Lung (tissue), 12 donors: Measurements from ENCODE around the gene BLZF1. TPM values are rescaled to one million over a fixed set of nuclear protein-coding genes. Genes with fewer than 3 reads are reported as not detected.
"Not testable (repeated sequence)": the region's sequence is repeated elsewhere in the genome, so short reads cannot be mapped to it uniquely, and the experiment has no call there.

Experiments
- ATAC-seq: fragments of 200-7000 bp; cut with Tn5 transposase; one replicate; pipeline ENCODE4 v1.9.1; 2020; ENCODE audit warnings: moderate number of reproducible peaks; ENCODE audit not compliant: insufficient read depth, low FRiP score
- DNase-seq, 3 donors: peaks; one replicate each; pipeline ENCODE4 v3.0.0-alpha.2; 2013 to 2017
- H3K27ac ChIP-seq, 2 donors: one replicate each; pipeline ENCODE4 v1.5.1; 2013; ENCODE audit warnings: mild to moderate bottlenecking in 2 of 2, moderate library complexity in 2 of 2, control low read depth in 1 of 2, inconsistent platforms in 1 of 2, low read depth in 1 of 2, low read length in 1 of 2
- H3K27me3 ChIP-seq, 3 donors: one replicate each; pipeline ENCODE4 v1.5.1; 2013; ENCODE audit warnings: low read length in 2 of 3; ENCODE audit not compliant: control insufficient read depth in 3 of 3, insufficient read depth in 3 of 3
- H3K36me3 ChIP-seq, 4 donors: one replicate each; pipeline ENCODE4 v1.5.1; 2013; ENCODE audit warnings: low read length in 4 of 4, mild to moderate bottlenecking in 1 of 4, moderate library complexity in 1 of 4; ENCODE audit not compliant: control insufficient read depth in 4 of 4, insufficient read depth in 4 of 4
- H3K4me1 ChIP-seq, 5 donors: one replicate each; pipeline ENCODE4 v1.5.1; 2013; ENCODE audit warnings: low read length in 5 of 5, mild to moderate bottlenecking in 2 of 5, moderate library complexity in 1 of 5; ENCODE audit not compliant: control insufficient read depth in 5 of 5, insufficient read depth in 5 of 5
- H3K4me3 ChIP-seq: one replicate; pipeline ENCODE4 v1.5.1; 2013; ENCODE audit warnings: mild to moderate bottlenecking, control low read depth, moderate library complexity
- H3K9ac ChIP-seq, 2 donors: one replicate each; pipeline ENCODE4 v1.5.1; 2013; ENCODE audit warnings: low read length in 2 of 2, control low read depth in 1 of 2; ENCODE audit not compliant: insufficient read depth in 1 of 2
- H3K9me3 ChIP-seq, 4 donors: one replicate each; pipeline ENCODE4 v1.5.1; 2013; ENCODE audit warnings: low read length in 3 of 4, mild to moderate bottlenecking in 1 of 4, moderate library complexity in 1 of 4; ENCODE audit not compliant: control insufficient read depth in 4 of 4, insufficient read depth in 3 of 4
- WGBS, 2 donors: extraction: QIAGEN DNeasy Blood & Tissue Kit; methylation state at CpG; one replicate each; pipeline ENCODE4 v1.1.7; 2013; 5-methylcytosine and 5-hydroxymethylcytosine counted together
- polyA plus RNA-seq, 2 donors: library from polyadenylated mRNA; stranded (reverse); fragments of 200-250 nt; gene quantifications; one replicate each; pipeline ENCODE4 v1.2.1, GENCODE V29; 2013
- total RNA-seq, 2 donors: library from RNA; depleted of rRNA in 1 of 2; stranded (reverse); fragments of >200 nt in 1 of 2; gene quantifications; one replicate each; pipeline ENCODE4 v1.2.1, GENCODE V29; 2014 to 2021
- TF ChIP-seq, protein P1 (sequence below): IDR thresholded peaks from 2 replicates; pipeline ENCODE4 v1.5.1; 2012; ENCODE audit warnings: mild to moderate bottlenecking; ENCODE audit errors: control extremely low read depth, extremely low read depth
- donor health status: control.
- donor health status: control.
- donor health status: Bipolar disorder and iron deficiency.
- donor health status: healthy.
- donor health status: DM: yes; HTN: yes; CAD: no.

BLZF1 gene
- total and polyA plus RNA-seq, 4 donors: 8.0 to 31.5 (median 16.5) TPM

DNA sequence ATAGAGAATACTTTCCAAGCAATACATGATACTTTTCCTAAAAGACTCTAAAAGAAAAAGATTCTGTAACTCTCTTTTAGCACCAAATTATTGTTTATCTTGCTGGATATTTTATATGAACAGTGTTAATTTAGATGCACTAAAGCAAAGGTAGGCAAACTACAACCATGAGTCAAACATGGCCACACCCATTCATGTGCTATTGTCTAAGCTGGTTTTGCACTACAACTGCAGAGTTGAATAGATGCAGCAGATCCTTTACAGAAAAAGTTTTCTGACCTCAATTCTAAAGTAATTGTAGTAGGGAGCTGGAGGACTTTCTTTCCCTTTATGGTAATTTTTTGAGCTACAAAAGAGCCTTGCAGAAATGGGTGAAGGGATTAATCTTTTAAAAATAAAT lies 19.4 kb downstream of the BLZF1 start:
- Histone ChIP-seq H3K27me3 (no peaks in the 10 kb centered on the region), H3K36me3 (peaks cover 19 to 52% (median 26%) of the 10 kb centered on the region in 4 donors), H3K9ac (no peak overlapping the region), H3K4me1 (no peaks in the 10 kb centered on the region), H3K4me3 (no peak overlapping the region), H3K27ac (no peak overlapping the region), H3K9me3 (no peaks in the 10 kb centered on the region)
- no peak for DNase-seq
- TF ChIP-seq, protein P1, sequence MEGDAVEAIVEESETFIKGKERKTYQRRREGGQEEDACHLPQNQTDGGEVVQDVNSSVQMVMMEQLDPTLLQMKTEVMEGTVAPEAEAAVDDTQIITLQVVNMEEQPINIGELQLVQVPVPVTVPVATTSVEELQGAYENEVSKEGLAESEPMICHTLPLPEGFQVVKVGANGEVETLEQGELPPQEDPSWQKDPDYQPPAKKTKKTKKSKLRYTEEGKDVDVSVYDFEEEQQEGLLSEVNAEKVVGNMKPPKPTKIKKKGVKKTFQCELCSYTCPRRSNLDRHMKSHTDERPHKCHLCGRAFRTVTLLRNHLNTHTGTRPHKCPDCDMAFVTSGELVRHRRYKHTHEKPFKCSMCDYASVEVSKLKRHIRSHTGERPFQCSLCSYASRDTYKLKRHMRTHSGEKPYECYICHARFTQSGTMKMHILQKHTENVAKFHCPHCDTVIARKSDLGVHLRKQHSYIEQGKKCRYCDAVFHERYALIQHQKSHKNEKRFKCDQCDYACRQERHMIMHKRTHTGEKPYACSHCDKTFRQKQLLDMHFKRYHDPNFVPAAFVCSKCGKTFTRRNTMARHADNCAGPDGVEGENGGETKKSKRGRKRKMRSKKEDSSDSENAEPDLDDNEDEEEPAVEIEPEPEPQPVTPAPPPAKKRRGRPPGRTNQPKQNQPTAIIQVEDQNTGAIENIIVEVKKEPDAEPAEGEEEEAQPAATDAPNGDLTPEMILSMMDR: no peak
- no peak for ATAC-seq

DNA sequence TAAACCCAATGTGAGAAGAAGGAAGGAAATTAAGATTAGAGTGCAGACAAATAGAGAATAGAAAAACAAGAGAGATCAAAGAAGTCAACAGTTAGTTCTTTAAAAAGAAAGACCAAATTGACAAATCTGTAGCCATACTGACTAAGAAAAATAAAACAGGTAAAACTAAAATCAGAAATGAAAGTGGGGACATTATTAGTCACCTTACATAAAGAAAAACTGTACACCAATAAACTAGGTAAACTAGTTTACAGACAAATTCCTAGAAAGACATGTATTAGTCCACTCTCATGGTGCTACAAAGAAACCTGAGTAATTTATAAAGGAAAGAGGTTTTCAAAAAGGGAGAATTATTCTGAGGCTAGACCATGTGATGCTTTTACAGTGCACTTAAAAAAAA lies 22.3 kb downstream of the BLZF1 start:
- TF ChIP-seq, protein P1: no peak
- Histone ChIP-seq H3K27me3 (no peaks in the 10 kb centered on the region), H3K27ac (no peak overlapping the region), H3K4me1 (no peaks in the 10 kb centered on the region), H3K9ac (no peak overlapping the region), H3K9me3 (no peaks in the 10 kb centered on the region), H3K36me3 (peaks cover 12 to 47% (median 18%) of the 10 kb centered on the region in 4 donors), H3K4me3 (no peak overlapping the region)
- DNase-seq (no peak), ATAC-seq (no peak)

DNA sequence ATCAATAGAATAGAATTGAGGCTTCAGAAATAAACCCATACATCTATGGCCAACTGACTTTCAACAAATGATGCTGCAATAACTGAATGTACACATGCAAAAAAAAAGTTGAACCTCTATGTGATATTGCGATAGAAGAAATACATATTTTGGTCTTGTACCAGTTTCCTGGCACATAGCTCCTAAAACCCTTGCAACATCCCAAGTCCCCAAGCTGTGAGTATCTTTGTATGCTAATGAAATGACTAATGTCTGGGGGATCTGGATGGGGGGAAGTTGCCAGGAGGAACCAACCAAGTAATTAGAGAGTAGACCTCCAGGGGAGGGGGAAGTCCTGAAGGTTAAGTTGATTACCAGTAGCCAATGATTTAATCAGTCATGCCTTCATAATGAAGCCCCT lies 24.4 kb downstream of the BLZF1 start:
- Histone ChIP-seq H3K36me3 (peaks cover 10 to 38% (median 16%) of the 10 kb centered on the region in 4 donors), H3K9ac (no peak overlapping the region), H3K4me1 (no peaks in the 10 kb centered on the region), H3K9me3 (no peaks in the 10 kb centered on the region), H3K4me3 (no peak overlapping the region), H3K27me3 (no peaks in the 10 kb centered on the region), H3K27ac (no peak overlapping the region)
- 45 to 85% methylated on average over 1 of the region's 1 CpG for WGBS, 2 donors
- DNase-seq: no peak
- no peak for ATAC-seq
- TF ChIP-seq, protein P1: no peak

DNA sequence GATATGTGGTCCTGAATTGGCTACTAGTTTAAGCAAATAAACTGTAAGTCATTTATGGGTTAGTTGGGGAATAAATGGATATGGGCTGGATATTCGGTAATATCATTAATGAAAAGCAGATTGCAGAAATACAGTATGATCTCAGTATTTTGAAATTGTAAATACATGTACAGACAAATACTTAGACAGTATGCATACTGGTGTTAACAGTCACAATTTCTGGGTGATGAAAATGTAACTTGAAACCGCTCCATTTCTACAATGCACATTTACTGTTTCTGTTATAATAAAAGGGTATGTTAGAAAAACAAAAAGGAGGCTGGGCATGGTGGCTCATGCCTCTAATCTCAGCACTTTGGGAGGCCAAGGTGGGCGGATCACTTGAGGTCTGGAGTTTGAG lies 28.0 kb downstream of the BLZF1 start:
- no peak overlapping the region for H3K4me3 ChIP-seq
- DNase-seq (no peak), ATAC-seq (no peak)
- TF ChIP-seq, protein P1: no peak
- peaks cover 4 to 20% (median 12%) of the 10 kb centered on the region in 4 donors for H3K36me3 ChIP-seq
- H3K4me1 ChIP-seq: no peaks in the 10 kb centered on the region
- H3K27me3 ChIP-seq: no peaks in the 10 kb centered on the region
- H3K9me3 ChIP-seq: peaks cover 0 to 4% (median 0%) of the 10 kb centered on the region in 4 donors
- 98 to 99% methylated on average over 3 of the region's 3 CpGs for WGBS, 2 donors
- no peak overlapping the region for H3K27ac ChIP-seq
- no peak overlapping the region for H3K9ac ChIP-seq

DNA sequence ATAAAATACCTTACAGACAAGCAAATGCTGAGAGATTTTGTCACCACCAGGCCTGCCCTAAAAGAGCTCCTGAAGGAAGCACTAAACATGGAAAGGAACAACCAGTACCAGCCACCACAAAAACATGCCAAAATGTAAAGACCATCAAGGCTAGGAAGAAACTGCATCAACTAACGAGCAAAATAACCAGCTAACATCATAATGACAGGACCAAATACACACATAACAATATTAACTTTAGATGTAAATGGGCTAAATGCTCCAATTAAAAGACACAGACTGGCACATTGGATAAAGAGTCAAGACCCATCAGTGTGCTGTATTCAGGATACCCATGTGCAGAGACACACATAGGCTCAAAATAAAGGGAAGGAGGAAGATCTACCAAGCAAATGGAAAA lies 34.6 kb downstream of the BLZF1 start:
- not testable (repeated sequence) for H3K27me3 ChIP-seq, H3K27ac ChIP-seq, H3K4me1 ChIP-seq, H3K36me3 ChIP-seq, H3K9me3 ChIP-seq, H3K9ac ChIP-seq, DNase-seq, H3K4me3 ChIP-seq, ATAC-seq
- 88 to 100% methylated on average over 1 of the region's 1 CpG for WGBS, 2 donors

DNA sequence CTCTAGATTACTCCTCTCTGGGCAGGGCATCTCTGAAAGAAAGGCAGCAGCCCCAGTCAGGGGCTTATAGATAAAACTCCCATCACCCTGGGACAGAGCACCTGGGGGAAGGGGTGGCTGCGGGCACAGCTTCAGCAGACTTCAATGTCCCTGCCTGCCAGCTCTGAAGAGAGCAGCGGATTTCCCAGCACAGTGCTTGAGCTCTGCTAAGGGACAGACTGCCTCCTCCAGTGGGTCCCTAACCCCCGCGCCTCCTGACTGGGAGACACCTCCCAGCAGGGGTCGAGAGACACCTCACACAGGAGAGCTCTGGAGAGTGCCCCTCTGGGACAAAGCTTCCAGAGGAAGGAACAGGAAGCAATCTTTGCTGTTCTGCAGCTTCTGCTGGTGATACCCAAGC lies 40.3 kb downstream of the BLZF1 start:
- H3K27ac ChIP-seq, H3K4me1 ChIP-seq, H3K27me3 ChIP-seq, H3K9ac ChIP-seq, ATAC-seq, H3K4me3 ChIP-seq, DNase-seq, H3K36me3 ChIP-seq: not testable (repeated sequence)
- 95 to 98% methylated on average over 5 of the region's 5 CpGs for WGBS, 2 donors
- peaks cover 0 to 11% (median 2%) of the 10 kb centered on the region in 4 donors for H3K9me3 ChIP-seq
